OCI-LY3 (cell line): Measurements from ENCODE around the gene EIF1AD.

Experiments used
- EZH2phosphoT487 ChIP-seq: fragments of 200-600 bp; shearing (Covaris generic); IDR thresholded peaks from 2 replicates; pipeline ENCODE4 v1.6.1; 2018; ENCODE audit warnings: antibody characterized with exemption, mixed run types, low read depth
- TF ChIP-seq, protein P1 (sequence below): fragments of 200-600, 300-600 bp; sonication (generic); IDR thresholded peaks from 2 replicates; pipeline ENCODE4 v1.5.1; 2014; ENCODE audit warnings: antibody characterized with exemption, low read length, low read depth

DNA sequence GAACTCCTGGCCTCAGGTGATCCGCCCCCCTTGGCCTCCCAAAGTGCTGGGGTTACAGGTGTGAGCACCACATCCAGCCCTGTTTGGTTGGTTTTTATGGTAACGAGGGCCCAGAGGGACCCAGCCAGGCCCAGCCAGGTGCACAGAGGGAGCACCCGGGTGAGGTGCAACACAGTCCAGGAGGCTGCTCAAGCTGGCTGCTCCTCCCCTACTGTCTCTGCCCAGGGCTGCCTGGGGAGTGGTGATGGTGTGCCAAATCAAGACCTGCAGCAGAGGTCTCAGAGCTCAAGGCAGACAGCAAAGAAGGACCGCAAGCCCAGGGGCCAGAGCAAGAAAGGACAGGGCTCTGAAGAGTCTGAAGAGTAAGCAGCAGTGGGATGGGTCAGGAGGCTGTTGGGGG is 55.3 kb downstream of the EIF1AD start:
- TF ChIP-seq, protein P1, sequence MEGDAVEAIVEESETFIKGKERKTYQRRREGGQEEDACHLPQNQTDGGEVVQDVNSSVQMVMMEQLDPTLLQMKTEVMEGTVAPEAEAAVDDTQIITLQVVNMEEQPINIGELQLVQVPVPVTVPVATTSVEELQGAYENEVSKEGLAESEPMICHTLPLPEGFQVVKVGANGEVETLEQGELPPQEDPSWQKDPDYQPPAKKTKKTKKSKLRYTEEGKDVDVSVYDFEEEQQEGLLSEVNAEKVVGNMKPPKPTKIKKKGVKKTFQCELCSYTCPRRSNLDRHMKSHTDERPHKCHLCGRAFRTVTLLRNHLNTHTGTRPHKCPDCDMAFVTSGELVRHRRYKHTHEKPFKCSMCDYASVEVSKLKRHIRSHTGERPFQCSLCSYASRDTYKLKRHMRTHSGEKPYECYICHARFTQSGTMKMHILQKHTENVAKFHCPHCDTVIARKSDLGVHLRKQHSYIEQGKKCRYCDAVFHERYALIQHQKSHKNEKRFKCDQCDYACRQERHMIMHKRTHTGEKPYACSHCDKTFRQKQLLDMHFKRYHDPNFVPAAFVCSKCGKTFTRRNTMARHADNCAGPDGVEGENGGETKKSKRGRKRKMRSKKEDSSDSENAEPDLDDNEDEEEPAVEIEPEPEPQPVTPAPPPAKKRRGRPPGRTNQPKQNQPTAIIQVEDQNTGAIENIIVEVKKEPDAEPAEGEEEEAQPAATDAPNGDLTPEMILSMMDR: no peak
- TF ChIP-seq EZH2phosphoT487: no peak
